GM12874 (cell line): Measurements from ENCODE around the gene FAM170B.

ENCODE experiments used
- TF ChIP-seq, protein P1 (sequence below): IDR thresholded peaks from 2 replicates; pipeline ENCODE4 v1.5.1; 2011; ENCODE audit warnings: low read depth, mild to moderate bottlenecking, control low read depth, low read length, moderate library complexity; ENCODE audit not compliant: insufficient read depth

Gene FAM170B

GRCh38 chr10:49105076-49105475, 28.7 kb downstream of the FAM170B start:
- TF ChIP-seq, protein P1, sequence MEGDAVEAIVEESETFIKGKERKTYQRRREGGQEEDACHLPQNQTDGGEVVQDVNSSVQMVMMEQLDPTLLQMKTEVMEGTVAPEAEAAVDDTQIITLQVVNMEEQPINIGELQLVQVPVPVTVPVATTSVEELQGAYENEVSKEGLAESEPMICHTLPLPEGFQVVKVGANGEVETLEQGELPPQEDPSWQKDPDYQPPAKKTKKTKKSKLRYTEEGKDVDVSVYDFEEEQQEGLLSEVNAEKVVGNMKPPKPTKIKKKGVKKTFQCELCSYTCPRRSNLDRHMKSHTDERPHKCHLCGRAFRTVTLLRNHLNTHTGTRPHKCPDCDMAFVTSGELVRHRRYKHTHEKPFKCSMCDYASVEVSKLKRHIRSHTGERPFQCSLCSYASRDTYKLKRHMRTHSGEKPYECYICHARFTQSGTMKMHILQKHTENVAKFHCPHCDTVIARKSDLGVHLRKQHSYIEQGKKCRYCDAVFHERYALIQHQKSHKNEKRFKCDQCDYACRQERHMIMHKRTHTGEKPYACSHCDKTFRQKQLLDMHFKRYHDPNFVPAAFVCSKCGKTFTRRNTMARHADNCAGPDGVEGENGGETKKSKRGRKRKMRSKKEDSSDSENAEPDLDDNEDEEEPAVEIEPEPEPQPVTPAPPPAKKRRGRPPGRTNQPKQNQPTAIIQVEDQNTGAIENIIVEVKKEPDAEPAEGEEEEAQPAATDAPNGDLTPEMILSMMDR, result no peak

GRCh38 chr10:49104323-49104722, 29.5 kb downstream of the FAM170B start:
- TF ChIP-seq, protein P1, result no peak

DNA sequence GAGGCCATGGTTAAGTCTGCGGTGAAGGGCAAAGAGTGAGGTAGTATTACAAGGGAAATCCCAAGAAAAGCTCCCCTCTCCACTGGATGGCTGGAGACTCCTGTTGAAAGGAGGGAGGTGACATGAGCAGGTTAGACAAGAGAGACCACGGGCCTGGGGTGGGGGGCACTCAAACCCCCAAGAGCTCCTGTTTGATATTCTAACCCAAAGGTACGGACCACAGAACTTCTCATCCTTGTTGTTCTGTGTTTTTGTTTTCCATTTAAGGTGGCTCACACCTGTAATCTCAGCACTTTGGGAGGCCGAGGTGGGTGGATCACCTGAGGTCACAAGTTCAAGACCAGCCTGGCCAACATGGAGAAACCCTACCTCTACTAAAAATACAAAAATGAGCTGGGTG, 30.1 kb downstream of the FAM170B start:
- TF ChIP-seq, protein P1, result no peak

DNA sequence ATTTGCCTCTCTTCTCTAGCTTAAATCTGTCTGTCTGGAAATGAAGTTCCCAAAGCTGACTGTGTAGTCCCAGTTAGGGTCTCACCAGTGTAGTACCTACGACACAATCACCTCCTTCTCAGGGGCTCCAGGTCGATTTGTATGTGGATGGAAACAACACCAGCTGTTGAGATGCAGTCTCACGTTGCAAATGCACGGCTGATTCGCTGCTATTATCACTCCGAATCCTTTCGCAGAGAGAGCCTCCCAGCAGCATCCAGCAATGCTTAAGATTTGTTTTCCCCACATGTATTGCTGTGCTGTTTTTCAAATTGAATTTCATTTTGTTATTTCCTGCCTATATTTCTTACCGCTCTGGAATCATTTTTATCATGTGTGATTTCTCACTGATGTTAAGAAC, 34.8 kb downstream of the FAM170B start:
- TF ChIP-seq, protein P1, result no peak

- TF ChIP-seq, protein P1, result no peak
Measured at GRCh38 chr10:49096890-49097445, 36.9 kb downstream of the FAM170B start.

GRCh38 chr10:49094646-49095045, 39.2 kb downstream of the FAM170B start:
- TF ChIP-seq, protein P1, result no peak

- TF ChIP-seq, protein P1, result no peak
Measured at GRCh38 chr10:49093922-49094321, 39.9 kb downstream of the FAM170B start.
